SK-N-MC (cell line): ENCODE results near the gene ADGRD2.

Experiments used
- DNase-seq: peaks from one replicate; pipeline ENCODE4 v3.0.0-alpha.2; 2011; ENCODE audit warnings: low read depth, low spot score
- H3K27ac ChIP-seq: fragments of 200-600 bp; sonication (generic); 2 replicates; pipeline ENCODE4 v1.5.1; 2016; ENCODE audit warnings: mixed run types
- H3K36me3 ChIP-seq: fragments of 200-600 bp; sonication (generic); 2 replicates; pipeline ENCODE4 v1.6.1; 2017; ENCODE audit warnings: antibody characterized with exemption, low read length, mixed read lengths; ENCODE audit not compliant: insufficient read depth
- H3K4me3 ChIP-seq: fragments of 200-600 bp; sonication (generic); 2 replicates; pipeline ENCODE4 v1.5.1; 2016
- H3K9ac ChIP-seq: fragments of 200-600 bp; sonication (generic); 2 replicates; pipeline ENCODE4 v1.8.0; 2017; ENCODE audit warnings: mixed run types, mixed read lengths; ENCODE audit not compliant: insufficient read length
- H3K9me3 ChIP-seq: fragments of 200-600 bp; sonication (generic); 2 replicates; pipeline ENCODE4 v1.6.1; 2017; ENCODE audit warnings: low read depth, mild to moderate bottlenecking, antibody characterized with exemption, low read length, moderate library complexity, mixed read lengths
- EZH2 ChIP-seq: fragments of 200-600 bp; sonication (generic); IDR thresholded peaks from one replicate; pipeline ENCODE4 v1.6.1; 2017; ENCODE audit warnings: antibody characterized with exemption
- FOXP2 ChIP-seq: optimal IDR thresholded peaks from 2 replicates; pipeline ENCODE3; 2011; ENCODE audit warnings: mild to moderate bottlenecking, moderate library complexity; ENCODE audit not compliant: insufficient read depth; ENCODE audit errors: extremely low read length, control extremely low read depth
- POLR2AphosphoS5 ChIP-seq: IDR thresholded peaks from 2 replicates; pipeline ENCODE4 v1.6.1; 2012; ENCODE audit warnings: mild to moderate bottlenecking, low read depth, low read length, borderline replicate concordance

The ADGRD2 gene

DNA sequence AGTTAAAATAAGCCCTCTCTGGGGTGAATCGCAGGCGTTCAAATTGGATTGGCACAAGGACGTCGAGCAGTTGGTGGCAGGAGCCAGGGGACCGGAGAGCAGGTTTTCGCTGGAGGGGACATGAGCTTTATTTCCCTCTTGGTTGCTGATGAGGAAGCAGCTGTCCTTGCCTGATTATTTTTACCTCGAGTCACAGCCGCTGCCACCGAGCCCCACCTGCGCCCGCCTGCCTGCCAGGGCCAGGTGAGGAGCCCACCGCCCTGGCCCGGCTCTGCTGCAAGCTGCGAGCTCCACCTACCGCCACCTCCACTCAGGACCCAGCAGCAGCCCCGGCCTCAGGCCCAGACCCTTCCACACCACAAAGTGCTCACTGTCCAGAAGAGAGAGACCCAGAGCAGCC lies 9.0 kb upstream of the ADGRD2 start:
- H3K9me3 ChIP-seq: no peaks in the 10 kb centered on the region
- H3K27ac ChIP-seq: no peak overlapping the region
- TF ChIP-seq EZH2: no peak
- TF ChIP-seq POLR2AphosphoS5: no peak
- no peak for TF ChIP-seq FOXP2
- no peak for DNase-seq
- H3K4me3 ChIP-seq: no peak overlapping the region
- no peaks in the 10 kb centered on the region for H3K36me3 ChIP-seq
- no peak overlapping the region for H3K9ac ChIP-seq

DNA sequence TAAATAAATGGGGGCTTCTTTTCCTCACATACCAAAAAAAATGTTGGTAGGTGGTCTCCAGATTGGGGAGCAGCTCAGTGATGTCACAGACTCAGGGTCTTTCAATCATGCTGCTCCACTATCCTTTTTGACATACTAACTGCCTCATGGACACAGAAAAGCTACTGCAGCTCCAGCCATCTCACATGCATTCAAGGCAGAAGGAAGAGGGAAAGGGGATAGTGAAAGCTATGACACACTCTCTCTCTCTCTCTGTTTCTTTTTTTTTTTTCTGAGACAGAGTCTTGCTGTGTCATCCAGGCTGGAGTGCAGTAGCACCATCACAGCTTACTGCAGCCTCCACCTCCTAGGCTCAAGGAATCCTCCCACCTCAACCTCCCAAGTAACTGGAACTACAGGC lies 7.9 kb upstream of the ADGRD2 start:
- no peaks in the 10 kb centered on the region for H3K9me3 ChIP-seq
- no peaks in the 10 kb centered on the region for H3K36me3 ChIP-seq
- no peak overlapping the region for H3K27ac ChIP-seq
- DNase-seq: no peak
- no peak overlapping the region for H3K4me3 ChIP-seq
- no peak for TF ChIP-seq FOXP2
- no peak overlapping the region for H3K9ac ChIP-seq

DNA sequence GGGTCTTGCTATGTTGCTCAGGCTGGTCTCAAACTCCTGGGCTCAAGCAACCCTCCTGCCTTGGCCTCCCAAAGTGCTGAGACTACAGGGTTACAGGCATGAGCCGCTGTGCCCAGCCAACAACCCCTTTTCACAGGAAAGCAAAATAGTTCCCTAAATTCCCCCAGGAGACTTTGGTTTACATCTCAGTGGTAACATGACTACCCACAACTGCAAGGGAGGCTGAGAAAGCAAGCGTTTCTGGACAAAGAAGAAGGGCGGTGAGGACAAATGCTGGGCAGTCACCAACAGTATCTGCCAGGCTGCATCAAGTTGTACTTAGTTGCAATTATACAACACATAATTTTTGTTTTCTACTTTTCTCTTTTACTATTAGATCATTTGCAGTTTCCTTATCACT lies 7.4 kb upstream of the ADGRD2 start:
- no peaks in the 10 kb centered on the region for H3K9me3 ChIP-seq
- no peak overlapping the region for H3K27ac ChIP-seq
- no peak overlapping the region for H3K4me3 ChIP-seq
- TF ChIP-seq FOXP2 (no peak), POLR2AphosphoS5 (no peak), EZH2 (no peak)
- DNase-seq: no peak
- no peaks in the 10 kb centered on the region for H3K36me3 ChIP-seq
- no peak overlapping the region for H3K9ac ChIP-seq

DNA sequence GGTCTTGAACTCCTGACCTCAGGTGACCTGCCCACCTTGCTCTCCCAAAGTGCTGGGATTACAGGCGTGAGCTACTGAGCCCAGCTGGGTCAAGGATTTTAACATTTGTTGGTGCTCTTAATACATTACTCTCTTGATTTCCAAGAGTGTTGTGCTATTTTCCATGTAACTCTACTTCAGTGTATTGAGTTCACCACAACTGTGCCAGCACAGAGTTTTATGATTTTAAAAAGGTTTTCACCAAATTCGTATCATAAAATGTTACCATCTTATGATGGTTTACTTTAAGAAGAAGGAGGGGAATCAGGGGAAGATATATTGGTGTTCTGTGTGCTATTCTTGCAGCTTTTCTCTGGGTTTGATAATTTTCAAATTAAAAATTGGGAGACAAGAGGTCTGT lies 6.6 kb upstream of the ADGRD2 start:
- no peak for DNase-seq
- H3K9me3 ChIP-seq: no peaks in the 10 kb centered on the region

DNA sequence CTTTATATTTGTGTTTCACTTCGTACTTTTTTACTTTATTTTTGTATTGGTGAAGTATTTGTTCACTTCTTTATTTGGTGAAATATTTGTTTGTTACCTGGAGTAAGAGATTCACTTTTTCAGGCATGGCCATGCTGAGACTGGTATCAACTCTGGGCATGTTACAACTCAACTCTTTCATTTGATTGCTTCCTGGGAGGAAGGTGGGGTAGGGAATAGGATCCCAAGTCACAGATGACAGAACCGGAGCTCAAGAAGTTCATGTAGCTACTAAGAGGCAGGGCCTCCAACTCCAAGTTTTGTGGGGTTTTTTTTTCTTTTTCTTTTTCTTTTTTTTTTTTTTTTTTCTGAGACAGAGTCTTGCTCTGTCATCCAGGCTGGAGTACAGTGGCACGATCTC lies 6.1 kb upstream of the ADGRD2 start:
- Histone ChIP-seq H3K36me3 (no peaks in the 10 kb centered on the region), H3K9ac (no peak overlapping the region), H3K4me3 (no peak overlapping the region), H3K27ac (no peak overlapping the region), H3K9me3 (no peaks in the 10 kb centered on the region)
- no peak for TF ChIP-seq EZH2
- TF ChIP-seq FOXP2: no peak
- no peak for TF ChIP-seq POLR2AphosphoS5
- DNase-seq: no peak

More for the DNA sequence above, 6.6 kb upstream of the ADGRD2 start:
- Histone ChIP-seq H3K36me3 (no peaks in the 10 kb centered on the region), H3K4me3 (no peak overlapping the region), H3K27ac (no peak overlapping the region), H3K9ac (no peak overlapping the region)
- TF ChIP-seq FOXP2: no peak
- no peak for TF ChIP-seq EZH2
- no peak for TF ChIP-seq POLR2AphosphoS5

DNA sequence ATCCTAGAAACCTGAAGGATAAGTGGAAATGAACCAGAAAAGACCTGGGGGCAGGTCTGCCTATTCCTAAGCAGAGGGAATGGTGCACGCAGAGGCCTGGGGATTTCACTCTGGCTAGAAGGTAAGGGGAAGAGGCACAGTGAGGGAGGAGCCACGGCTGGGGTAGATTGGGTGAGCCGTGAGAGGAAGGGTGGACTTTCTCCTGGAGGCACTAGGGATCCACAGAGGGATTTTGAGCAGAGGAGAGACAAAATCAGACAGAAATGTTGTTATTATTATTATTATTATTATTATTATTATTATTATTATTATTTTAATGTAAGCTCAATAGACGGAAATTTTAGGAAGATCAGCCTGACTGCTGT lies 3.0 kb upstream of the ADGRD2 start:
- TF ChIP-seq POLR2AphosphoS5 (no peak), EZH2 (no peak), FOXP2 (no peak)
- H3K27ac ChIP-seq: no peak overlapping the region
- no peak overlapping the region for H3K9ac ChIP-seq

DNA sequence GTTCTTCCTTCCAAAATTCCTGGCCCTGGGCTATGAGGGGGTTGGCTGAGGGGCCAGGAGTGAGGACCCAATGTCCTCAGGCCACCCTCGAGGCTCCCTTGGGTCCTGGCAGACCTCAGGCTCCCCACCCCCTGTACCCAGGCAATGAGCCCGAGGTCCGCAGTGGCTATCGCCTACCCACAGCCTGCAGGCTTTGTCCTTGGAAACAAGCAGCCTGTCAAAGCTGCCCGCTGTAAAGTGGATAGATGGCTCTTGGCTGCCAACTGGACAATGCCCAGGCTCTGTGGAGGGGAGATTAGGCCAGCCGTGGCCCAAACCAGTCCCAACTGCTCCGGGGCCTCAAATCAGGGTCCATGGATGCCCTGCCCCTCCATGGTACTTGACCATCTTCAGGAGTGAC lies 2.2 kb upstream of the ADGRD2 start:
- Histone ChIP-seq H3K9me3 (no peaks in the 10 kb centered on the region), H3K27ac (no peak overlapping the region), H3K9ac (no peak overlapping the region), H3K36me3 (no peaks in the 10 kb centered on the region), H3K4me3 (no peak overlapping the region)
- no peak for DNase-seq
- TF ChIP-seq EZH2 (no peak), FOXP2 (no peak), POLR2AphosphoS5 (no peak)

More for the DNA sequence above, 3.0 kb upstream of the ADGRD2 start:
- no peak for DNase-seq
- Histone ChIP-seq H3K9me3 (no peaks in the 10 kb centered on the region), H3K4me3 (no peak overlapping the region), H3K36me3 (no peaks in the 10 kb centered on the region)

DNA sequence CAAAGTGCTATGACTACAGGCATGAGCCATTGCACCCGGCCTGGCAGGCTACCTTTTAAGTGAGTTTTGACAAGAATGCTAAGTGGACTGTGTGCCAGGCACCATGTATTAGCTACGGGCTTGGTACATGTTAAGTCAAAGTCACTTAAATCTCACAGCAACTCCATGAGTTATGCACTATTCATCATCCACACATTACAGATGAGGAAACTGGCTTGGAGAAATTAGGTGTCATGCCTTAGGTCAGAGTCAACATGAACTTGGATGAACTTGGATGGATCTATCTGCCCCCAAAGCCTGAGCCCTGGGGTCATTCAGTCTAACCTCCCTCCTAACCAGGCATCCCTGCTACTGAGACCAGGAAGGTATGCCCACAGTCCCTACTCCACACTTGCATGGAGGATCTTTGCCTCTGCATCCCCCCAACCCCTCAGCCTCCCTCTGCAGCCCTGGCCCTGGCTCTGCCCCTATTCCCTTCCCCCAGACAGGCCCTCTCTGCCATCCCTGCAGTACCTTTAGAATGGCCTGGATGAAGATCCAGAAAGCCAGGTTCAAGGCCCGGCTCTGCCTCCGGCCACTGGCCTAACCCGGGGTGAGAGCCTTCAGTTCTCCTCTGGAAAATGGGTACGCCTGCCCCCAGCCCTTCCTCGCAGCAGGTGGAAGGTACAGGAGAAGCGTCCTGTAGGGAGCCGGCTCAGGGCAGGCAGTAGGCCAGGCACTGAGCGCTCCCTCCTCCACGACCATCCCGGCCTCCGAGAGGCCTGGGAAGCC lies 685 bp upstream of the ADGRD2 start:
- no peaks in the 10 kb centered on the region for H3K9me3 ChIP-seq
- no peaks in the 10 kb centered on the region for H3K36me3 ChIP-seq
- no peak for DNase-seq
- H3K4me3 ChIP-seq: no peak overlapping the region
- H3K9ac ChIP-seq: no peak overlapping the region
- H3K27ac ChIP-seq: no peak overlapping the region
- TF ChIP-seq FOXP2 (no peak), EZH2 (no peak)

DNA sequence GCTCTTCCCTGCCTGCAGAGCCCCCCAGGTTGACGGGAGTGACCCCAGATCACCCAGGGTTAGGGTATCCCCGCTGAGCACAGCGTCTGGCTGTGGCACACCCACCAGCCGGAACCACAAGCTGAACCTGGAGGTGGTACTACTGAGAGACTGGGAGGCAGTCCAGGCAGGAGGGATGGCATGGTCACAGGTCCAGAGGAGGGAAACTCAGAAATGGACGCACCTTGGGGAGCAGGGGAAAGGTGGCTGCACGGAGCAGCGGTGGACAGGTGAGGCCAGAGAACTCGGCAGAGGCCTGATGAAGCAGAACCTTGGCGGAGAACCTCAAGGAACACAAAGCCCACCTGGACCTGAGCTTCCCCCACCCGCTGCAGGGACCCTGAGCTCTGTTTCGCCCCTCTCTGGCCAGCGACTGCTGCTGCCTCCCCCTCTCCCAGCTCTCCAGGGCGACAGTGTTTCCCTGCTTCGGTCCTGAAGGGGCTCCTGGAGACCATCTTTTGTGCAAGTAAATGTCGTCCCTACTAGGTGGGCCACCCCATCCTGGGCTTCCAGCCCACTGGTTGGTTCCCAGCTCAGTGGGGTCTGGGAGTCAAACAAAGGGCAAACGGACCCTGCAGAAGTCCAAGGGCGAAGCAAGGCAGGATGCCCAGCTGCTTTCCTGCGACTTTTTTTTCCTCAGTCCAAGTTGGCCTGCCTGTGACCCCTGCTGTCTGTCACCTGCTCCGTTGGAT lies 845 bp downstream of the ADGRD2 start:
- Histone ChIP-seq H3K36me3 (no peaks in the 10 kb centered on the region), H3K27ac (no peak overlapping the region), H3K9ac (no peak overlapping the region), H3K4me3 (0 out of 2 replicates have a peak overlapping the region, but pooled peaks have one; percentile 58), H3K9me3 (no peaks in the 10 kb centered on the region)
- no peak for DNase-seq
- no peak for TF ChIP-seq POLR2AphosphoS5
- no peak for TF ChIP-seq FOXP2
- TF ChIP-seq EZH2: no peak
